ENCODE results near the gene GPR85.
"Not testable (repeated sequence)": the region's sequence is repeated elsewhere in the genome, so short reads cannot be mapped to it uniquely, and the experiment has no call there.

Gene GPR85

GRCh38 chr7:113083132-113083815 is 3.4 kb downstream of the GPR85 start:
- Histone ChIP-seq H3K36me3 (ENCODE audit: control insufficient read depth, insufficient read depth, low read length) (no peaks in the 10 kb centered on the region), H3K4me3 (ENCODE audit: low read depth, low read length) (no peak overlapping the region), H3K9ac (ENCODE audit: low read depth, low read length) (no peak overlapping the region), H3K4me1 (ENCODE audit: control insufficient read depth, insufficient read depth, low read length) (no peaks in the 10 kb centered on the region), H3K27me3 (ENCODE audit: control insufficient read depth, insufficient read depth, low read length) (peaks cover 81% of the 10 kb centered on the region), H3K9me3 (ENCODE audit: control insufficient read depth, insufficient read depth, low read length) (no peaks in the 10 kb centered on the region)

- no peak overlapping the region for H3K4me3 ChIP-seq (ENCODE audit: low read depth, low read length)
- no peaks in the 10 kb centered on the region for H3K9me3 ChIP-seq (ENCODE audit: control insufficient read depth, insufficient read depth, low read length)
- H3K9ac ChIP-seq (ENCODE audit: low read depth, low read length): no peak overlapping the region
- H3K4me1 ChIP-seq (ENCODE audit: control insufficient read depth, insufficient read depth, low read length): peaks cover 7% of the 10 kb centered on the region
- no peaks in the 10 kb centered on the region for H3K36me3 ChIP-seq (ENCODE audit: control insufficient read depth, insufficient read depth, low read length)
- peaks cover 97% of the 10 kb centered on the region for H3K27me3 ChIP-seq (ENCODE audit: control insufficient read depth, insufficient read depth, low read length)
These were observed 8.3 kb downstream of the GPR85 start for GRCh38 chr7:113078331-113078730.

GRCh38 chr7:113076703-113077102 is 9.9 kb downstream of the GPR85 start:
- H3K36me3 ChIP-seq (ENCODE audit: control insufficient read depth, insufficient read depth, low read length): no peaks in the 10 kb centered on the region
- peaks cover 97% of the 10 kb centered on the region for H3K27me3 ChIP-seq (ENCODE audit: control insufficient read depth, insufficient read depth, low read length)
- H3K4me1 ChIP-seq (ENCODE audit: control insufficient read depth, insufficient read depth, low read length): peaks cover 7% of the 10 kb centered on the region
- no peak overlapping the region for H3K4me3 ChIP-seq (ENCODE audit: low read depth, low read length)
- no peak overlapping the region for H3K9ac ChIP-seq (ENCODE audit: low read depth, low read length)
- H3K9me3 ChIP-seq (ENCODE audit: control insufficient read depth, insufficient read depth, low read length): no peaks in the 10 kb centered on the region

GRCh38 chr7:113071465-113071864 is 15.2 kb downstream of the GPR85 start:
- Histone ChIP-seq H3K4me3 (ENCODE audit: low read depth, low read length) (no peak overlapping the region), H3K4me1 (ENCODE audit: control insufficient read depth, insufficient read depth, low read length) (peaks cover 5% of the 10 kb centered on the region), H3K36me3 (ENCODE audit: control insufficient read depth, insufficient read depth, low read length) (no peaks in the 10 kb centered on the region), H3K9ac (ENCODE audit: low read depth, low read length) (no peak overlapping the region), H3K9me3 (ENCODE audit: control insufficient read depth, insufficient read depth, low read length) (no peaks in the 10 kb centered on the region), H3K27me3 (ENCODE audit: control insufficient read depth, insufficient read depth, low read length) (peaks cover 60% of the 10 kb centered on the region)

GRCh38 chr7:113062499-113062898 is 24.1 kb downstream of the GPR85 start:
- no peaks in the 10 kb centered on the region for H3K36me3 ChIP-seq (ENCODE audit: control insufficient read depth, insufficient read depth, low read length)
- no peaks in the 10 kb centered on the region for H3K4me1 ChIP-seq (ENCODE audit: control insufficient read depth, insufficient read depth, low read length)
- no peaks in the 10 kb centered on the region for H3K27me3 ChIP-seq (ENCODE audit: control insufficient read depth, insufficient read depth, low read length)
- H3K9me3 ChIP-seq (ENCODE audit: control insufficient read depth, insufficient read depth, low read length): no peaks in the 10 kb centered on the region
- no peak overlapping the region for H3K4me3 ChIP-seq (ENCODE audit: low read depth, low read length)
- H3K9ac ChIP-seq (ENCODE audit: low read depth, low read length): no peak overlapping the region

- H3K27me3 ChIP-seq (ENCODE audit: control insufficient read depth, insufficient read depth, low read length): no peaks in the 10 kb centered on the region
- no peaks in the 10 kb centered on the region for H3K4me1 ChIP-seq (ENCODE audit: control insufficient read depth, insufficient read depth, low read length)
- H3K9ac ChIP-seq (ENCODE audit: low read depth, low read length): no peak overlapping the region
- no peaks in the 10 kb centered on the region for H3K9me3 ChIP-seq (ENCODE audit: control insufficient read depth, insufficient read depth, low read length)
- H3K36me3 ChIP-seq (ENCODE audit: control insufficient read depth, insufficient read depth, low read length): no peaks in the 10 kb centered on the region
- H3K4me3 ChIP-seq (ENCODE audit: low read depth, low read length): no peak overlapping the region
These were observed 26.5 kb downstream of the GPR85 start for GRCh38 chr7:113060100-113060499.

- Histone ChIP-seq H3K4me3 (ENCODE audit: low read depth, low read length) (no peak overlapping the region), H3K4me1 (ENCODE audit: control insufficient read depth, insufficient read depth, low read length) (no peaks in the 10 kb centered on the region)
These were observed 31.7 kb downstream of the GPR85 start for GRCh38 chr7:113054938-113055337.

GRCh38 chr7:113054272-113054671 is 32.4 kb downstream of the GPR85 start:
- H3K36me3 ChIP-seq (ENCODE audit: control insufficient read depth, insufficient read depth, low read length); H3K9ac ChIP-seq (ENCODE audit: low read depth, low read length); H3K27me3 ChIP-seq (ENCODE audit: control insufficient read depth, insufficient read depth, low read length); H3K9me3 ChIP-seq (ENCODE audit: control insufficient read depth, insufficient read depth, low read length); H3K4me3 ChIP-seq (ENCODE audit: low read depth, low read length); H3K4me1 ChIP-seq (ENCODE audit: control insufficient read depth, insufficient read depth, low read length): not testable (repeated sequence)

More at GRCh38 chr7:113054938-113055337, 31.7 kb downstream of the GPR85 start:
- no peaks in the 10 kb centered on the region for H3K36me3 ChIP-seq (ENCODE audit: control insufficient read depth, insufficient read depth, low read length)
- H3K9ac ChIP-seq (ENCODE audit: low read depth, low read length): no peak overlapping the region
- H3K27me3 ChIP-seq (ENCODE audit: control insufficient read depth, insufficient read depth, low read length): no peaks in the 10 kb centered on the region
- H3K9me3 ChIP-seq (ENCODE audit: control insufficient read depth, insufficient read depth, low read length): no peaks in the 10 kb centered on the region

- H3K4me3 ChIP-seq (ENCODE audit: low read depth, low read length); H3K9ac ChIP-seq (ENCODE audit: low read depth, low read length); H3K36me3 ChIP-seq (ENCODE audit: control insufficient read depth, insufficient read depth, low read length): not testable (repeated sequence)
These were observed 37.4 kb downstream of the GPR85 start for GRCh38 chr7:113049221-113049620.

GRCh38 chr7:113046453-113046852 is 40.2 kb downstream of the GPR85 start:
- Histone ChIP-seq H3K36me3 (ENCODE audit: control insufficient read depth, insufficient read depth, low read length) (no peaks in the 10 kb centered on the region), H3K27me3 (ENCODE audit: control insufficient read depth, insufficient read depth, low read length) (no peaks in the 10 kb centered on the region), H3K4me3 (ENCODE audit: low read depth, low read length) (no peak overlapping the region), H3K9me3 (ENCODE audit: control insufficient read depth, insufficient read depth, low read length) (no peaks in the 10 kb centered on the region), H3K4me1 (ENCODE audit: control insufficient read depth, insufficient read depth, low read length) (peaks cover 5% of the 10 kb centered on the region), H3K9ac (ENCODE audit: low read depth, low read length) (no peak overlapping the region)

More at GRCh38 chr7:113049221-113049620, 37.4 kb downstream of the GPR85 start:
- H3K9me3 ChIP-seq (ENCODE audit: control insufficient read depth, insufficient read depth, low read length); H3K27me3 ChIP-seq (ENCODE audit: control insufficient read depth, insufficient read depth, low read length); H3K4me1 ChIP-seq (ENCODE audit: control insufficient read depth, insufficient read depth, low read length): not testable (repeated sequence)

GRCh38 chr7:113045379-113045778 is 41.2 kb downstream of the GPR85 start:
- Histone ChIP-seq H3K4me3 (ENCODE audit: low read depth, low read length) (no peak overlapping the region), H3K36me3 (ENCODE audit: control insufficient read depth, insufficient read depth, low read length) (no peaks in the 10 kb centered on the region), H3K9ac (ENCODE audit: low read depth, low read length) (no peak overlapping the region), H3K4me1 (ENCODE audit: control insufficient read depth, insufficient read depth, low read length) (peaks cover 5% of the 10 kb centered on the region), H3K9me3 (ENCODE audit: control insufficient read depth, insufficient read depth, low read length) (no peaks in the 10 kb centered on the region), H3K27me3 (ENCODE audit: control insufficient read depth, insufficient read depth, low read length) (no peaks in the 10 kb centered on the region)

- H3K36me3 ChIP-seq (ENCODE audit: control insufficient read depth, insufficient read depth, low read length): no peaks in the 10 kb centered on the region
- no peak overlapping the region for H3K4me3 ChIP-seq (ENCODE audit: low read depth, low read length)
- no peak overlapping the region for H3K9ac ChIP-seq (ENCODE audit: low read depth, low read length)
- no peaks in the 10 kb centered on the region for H3K27me3 ChIP-seq (ENCODE audit: control insufficient read depth, insufficient read depth, low read length)
- H3K4me1 ChIP-seq (ENCODE audit: control insufficient read depth, insufficient read depth, low read length): peaks cover 5% of the 10 kb centered on the region
- no peaks in the 10 kb centered on the region for H3K9me3 ChIP-seq (ENCODE audit: control insufficient read depth, insufficient read depth, low read length)
These were observed 42.2 kb downstream of the GPR85 start for GRCh38 chr7:113044394-113044793.

All from iPS-15b (cell line).